Mucosa of rectum (tissue), 2 donors: ENCODE results near the gene TTC33.
"Not testable (repeated sequence)": the region's sequence is repeated elsewhere in the genome, so short reads cannot be mapped to it uniquely, and the experiment has no call there.

Experiments used
- H3K27ac ChIP-seq, 2 donors: one replicate each; pipeline ENCODE4 v1.7.0; 2013; ENCODE audit warnings: inconsistent platforms in 2 of 2, low read depth in 2 of 2, low read length in 2 of 2
- H3K27me3 ChIP-seq, 2 donors: one replicate each; pipeline ENCODE4 v1.7.0; 2013; ENCODE audit warnings: low read length in 2 of 2; ENCODE audit not compliant: control insufficient read depth in 2 of 2, insufficient read depth in 2 of 2
- H3K36me3 ChIP-seq, 2 donors: one replicate each; pipeline ENCODE4 v1.7.0; 2013; ENCODE audit warnings: low read length in 2 of 2; ENCODE audit not compliant: control insufficient read depth in 2 of 2, insufficient read depth in 2 of 2
- H3K4me1 ChIP-seq, 2 donors: one replicate each; pipeline ENCODE4 v1.7.0; 2013; ENCODE audit warnings: low read length in 2 of 2, mild to moderate bottlenecking in 1 of 2; ENCODE audit not compliant: control insufficient read depth in 2 of 2, insufficient read depth in 2 of 2
- H3K4me3 ChIP-seq, 2 donors: one replicate each; pipeline ENCODE4 v1.7.0; 2013; ENCODE audit warnings: low read length in 2 of 2
- H3K9ac ChIP-seq, 2 donors: one replicate each; pipeline ENCODE4 v1.7.0; 2013; ENCODE audit warnings: low read length in 2 of 2, low read depth in 1 of 2, mild to moderate bottlenecking in 1 of 2
- H3K9me3 ChIP-seq, 2 donors: one replicate each; pipeline ENCODE4 v1.7.0; 2013; ENCODE audit warnings: low read length in 2 of 2; ENCODE audit not compliant: control insufficient read depth in 2 of 2
- donor health status: healthy.
- donor health status: Normal muscosa, but diverticular disease.

Gene TTC33

GRCh38 chr5:40605295-40605958 is 150.3 kb downstream of the TTC33 start:
- H3K9ac ChIP-seq: no peak overlapping the region
- H3K27ac ChIP-seq: no peak overlapping the region
- H3K9me3 ChIP-seq: no peaks in the 10 kb centered on the region
- H3K36me3 ChIP-seq: no peaks in the 10 kb centered on the region
- H3K4me3 ChIP-seq: no peak overlapping the region
- H3K27me3 ChIP-seq: no peaks in the 10 kb centered on the region
- peaks cover 0 to 3% of the 10 kb centered on the region in 2 donors for H3K4me1 ChIP-seq

GRCh38 chr5:40603378-40603777 is 152.4 kb downstream of the TTC33 start:
- Histone ChIP-seq H3K27me3 (no peaks in the 10 kb centered on the region), H3K4me3 (no peak overlapping the region), H3K36me3 (no peaks in the 10 kb centered on the region), H3K9ac (no peak overlapping the region), H3K27ac (no peak overlapping the region), H3K9me3 (no peaks in the 10 kb centered on the region), H3K4me1 (peaks cover 0 to 3% of the 10 kb centered on the region in 2 donors)

- Histone ChIP-seq H3K4me1 (peaks cover 0 to 3% of the 10 kb centered on the region in 2 donors), H3K4me3 (no peak overlapping the region), H3K27me3 (no peaks in the 10 kb centered on the region), H3K9ac (no peak overlapping the region), H3K9me3 (no peaks in the 10 kb centered on the region), H3K27ac (no peak overlapping the region), H3K36me3 (no peaks in the 10 kb centered on the region)
These were observed 154.4 kb downstream of the TTC33 start for GRCh38 chr5:40601198-40601868.

- Histone ChIP-seq H3K4me3 (no peak overlapping the region), H3K27me3 (no peaks in the 10 kb centered on the region), H3K4me1 (peaks cover 0 to 3% of the 10 kb centered on the region in 2 donors), H3K27ac (no peak overlapping the region), H3K36me3 (no peaks in the 10 kb centered on the region), H3K9me3 (no peaks in the 10 kb centered on the region), H3K9ac (no peak overlapping the region)
These were observed 155.4 kb downstream of the TTC33 start for GRCh38 chr5:40600383-40600782.

- Histone ChIP-seq H3K27ac (no peak overlapping the region), H3K9me3 (no peaks in the 10 kb centered on the region), H3K9ac (no peak overlapping the region), H3K27me3 (no peaks in the 10 kb centered on the region), H3K4me1 (peaks cover 0 to 3% of the 10 kb centered on the region in 2 donors), H3K36me3 (no peaks in the 10 kb centered on the region), H3K4me3 (no peak overlapping the region)
These were observed 156.1 kb downstream of the TTC33 start for GRCh38 chr5:40599676-40600075.

GRCh38 chr5:40594811-40595210 is 160.9 kb downstream of the TTC33 start:
- H3K4me3 ChIP-seq: no peak overlapping the region
- no peaks in the 10 kb centered on the region for H3K27me3 ChIP-seq
- H3K27ac ChIP-seq: no peak overlapping the region

DNA sequence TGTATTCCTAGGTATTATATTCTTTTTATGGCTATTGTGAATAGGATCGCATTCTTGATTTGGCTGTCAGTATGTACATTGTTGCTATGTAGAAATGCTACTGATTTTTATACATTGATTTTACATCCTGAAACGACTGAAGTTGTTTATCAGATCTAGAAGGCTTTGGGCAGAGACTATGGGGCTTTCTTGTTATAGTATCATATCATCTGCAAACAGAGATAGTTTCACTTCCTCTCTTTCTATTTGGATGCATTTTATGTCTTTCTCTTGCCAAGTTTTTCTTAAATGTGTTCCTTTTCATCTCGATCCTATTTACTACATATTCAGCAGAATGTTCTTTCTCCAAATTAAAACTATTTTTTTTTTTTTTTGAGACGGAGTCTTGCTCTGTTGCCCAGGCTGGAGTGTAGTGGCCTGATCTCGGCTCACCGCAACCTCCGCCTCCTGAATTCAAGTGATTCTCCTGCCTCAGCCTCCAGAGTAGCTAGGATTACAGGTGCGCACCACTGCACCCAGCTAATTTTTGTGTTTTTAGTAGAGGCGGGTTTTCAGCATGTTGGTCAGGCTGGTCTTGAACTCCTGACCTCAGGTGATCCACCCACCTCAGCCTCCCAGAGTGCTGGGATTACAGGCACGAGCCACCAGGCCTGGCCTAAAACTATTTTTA is 163.9 kb downstream of the TTC33 start:
- not testable (repeated sequence) for H3K4me3 ChIP-seq, H3K27ac ChIP-seq, H3K27me3 ChIP-seq, H3K9ac ChIP-seq, H3K9me3 ChIP-seq, H3K36me3 ChIP-seq, H3K4me1 ChIP-seq

More at GRCh38 chr5:40594811-40595210, 160.9 kb downstream of the TTC33 start:
- H3K4me1 ChIP-seq: no peaks in the 10 kb centered on the region
- no peaks in the 10 kb centered on the region for H3K36me3 ChIP-seq
- no peak overlapping the region for H3K9ac ChIP-seq
- no peaks in the 10 kb centered on the region for H3K9me3 ChIP-seq

DNA sequence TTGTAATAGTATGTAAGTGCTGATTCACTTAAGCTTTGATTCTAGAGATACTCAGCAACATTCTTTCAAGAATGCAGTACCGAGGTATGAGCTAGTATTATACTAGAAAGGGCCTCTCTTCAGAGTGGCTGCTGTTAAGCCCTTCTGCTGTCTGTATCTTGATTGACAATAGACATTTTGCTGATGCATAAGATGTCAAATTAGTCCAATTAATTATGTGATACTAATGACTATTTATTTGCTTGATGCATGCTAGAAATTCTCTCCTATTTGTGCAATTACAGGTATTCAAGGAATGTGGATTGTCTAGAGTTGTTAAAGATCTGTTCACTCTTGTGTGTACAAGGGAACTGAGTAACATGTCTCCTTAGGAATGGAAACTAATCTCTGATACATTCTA is 168.4 kb downstream of the TTC33 start:
- Histone ChIP-seq H3K36me3 (no peaks in the 10 kb centered on the region), H3K27ac (no peak overlapping the region), H3K4me1 (no peaks in the 10 kb centered on the region), H3K9me3 (no peaks in the 10 kb centered on the region), H3K4me3 (no peak overlapping the region), H3K27me3 (no peaks in the 10 kb centered on the region), H3K9ac (no peak overlapping the region)

DNA sequence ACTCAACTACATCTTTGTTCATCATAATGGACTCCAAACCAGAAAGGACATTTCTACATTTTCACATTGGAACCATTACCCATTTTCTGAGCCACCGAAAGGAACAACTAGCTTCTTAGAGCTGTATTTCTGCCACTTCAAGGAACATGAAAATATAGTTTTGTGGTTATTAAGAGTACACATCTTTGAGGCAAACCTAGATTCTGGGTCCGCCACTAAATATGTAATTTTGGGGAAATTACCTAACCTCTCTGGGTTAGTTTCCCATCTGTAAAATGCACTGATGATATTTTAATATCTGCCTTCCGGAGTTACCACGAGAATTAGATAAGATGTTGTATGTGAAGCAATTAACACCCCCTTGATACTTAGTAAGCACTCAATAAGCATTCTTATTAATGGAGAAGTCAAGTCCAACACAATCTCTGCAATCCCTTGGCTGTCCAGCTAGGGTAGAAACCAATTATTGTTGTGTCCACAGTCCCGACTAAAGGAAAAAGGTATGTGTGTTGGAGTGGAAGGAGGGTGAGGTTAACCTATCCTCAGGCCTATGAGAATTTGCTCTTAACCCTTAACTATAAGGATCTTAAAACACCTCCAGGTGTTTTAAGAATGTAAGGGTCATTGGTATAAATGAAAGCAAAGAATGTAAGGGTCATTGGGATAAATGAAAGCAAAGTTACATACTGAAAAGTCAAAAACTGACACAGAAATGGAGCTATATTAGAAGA is 170.1 kb downstream of the TTC33 start:
- H3K9me3 ChIP-seq: no peaks in the 10 kb centered on the region
- no peak overlapping the region for H3K9ac ChIP-seq
- H3K4me3 ChIP-seq: no peak overlapping the region
- no peaks in the 10 kb centered on the region for H3K4me1 ChIP-seq
- H3K27me3 ChIP-seq: no peaks in the 10 kb centered on the region
- H3K27ac ChIP-seq: no peak overlapping the region
- no peaks in the 10 kb centered on the region for H3K36me3 ChIP-seq

- Histone ChIP-seq H3K9me3 (no peaks in the 10 kb centered on the region), H3K4me1 (no peaks in the 10 kb centered on the region), H3K4me3 (no peak overlapping the region), H3K36me3 (no peaks in the 10 kb centered on the region), H3K27ac (no peak overlapping the region), H3K27me3 (no peaks in the 10 kb centered on the region), H3K9ac (no peak overlapping the region)
These were observed 171.7 kb downstream of the TTC33 start for GRCh38 chr5:40584054-40584453.
